Endothelial cell (in vitro differentiated cells): ENCODE data around the gene CDC42BPA. TPM values are rescaled to one million over a fixed set of nuclear protein-coding genes. Genes with fewer than 3 reads are reported as not detected.

ENCODE experiments used
- DNase-seq: peaks from one replicate; pipeline ENCODE4 v3.0.0; 2021; ENCODE audit warnings: low spot score
- H3K27ac Mint-ChIP-seq: one replicate; pipeline ENCODE4 v1.8.0; 2021; ENCODE audit warnings: mixed read lengths, inconsistent platforms; ENCODE audit not compliant: unreplicated experiment
- H3K27me3 Mint-ChIP-seq: one replicate; pipeline ENCODE4 v1.8.0; 2021; ENCODE audit warnings: mild to moderate bottlenecking, moderate library complexity, mixed read lengths, inconsistent platforms; ENCODE audit not compliant: unreplicated experiment
- H3K36me3 Mint-ChIP-seq: one replicate; pipeline ENCODE4 v1.8.0; 2021; ENCODE audit warnings: mild to moderate bottlenecking, low read depth, mixed read lengths, inconsistent platforms; ENCODE audit not compliant: unreplicated experiment
- H3K4me1 Mint-ChIP-seq: one replicate; pipeline ENCODE4 v1.8.0; 2021; ENCODE audit warnings: mild to moderate bottlenecking, mixed read lengths, inconsistent platforms; ENCODE audit not compliant: unreplicated experiment
- H3K4me3 Mint-ChIP-seq: one replicate; pipeline ENCODE4 v1.8.0; 2021; ENCODE audit warnings: mild to moderate bottlenecking, mixed read lengths, inconsistent platforms; ENCODE audit not compliant: unreplicated experiment
- H3K9me3 Mint-ChIP-seq: one replicate; pipeline ENCODE4 v1.8.0; 2021; ENCODE audit warnings: mixed read lengths, inconsistent platforms; ENCODE audit not compliant: unreplicated experiment
- CTCF ChIP-seq: fragments of 200-600 bp; sonication (generic); IDR thresholded peaks from one replicate; pipeline ENCODE4 v1.5.0; 2021; ENCODE audit warnings: antibody characterized with exemption; ENCODE audit not compliant: unreplicated experiment
- total RNA-seq: library from RNA; stranded (reverse); fragmentation: NEBNext Ultra II Directional; extraction: Animal tissue kit (Norgen Biotek cat#: 25700); gene quantifications from one replicate; pipeline ENCODE4 v1.2.1, GENCODE V29; 2021; ENCODE audit not compliant: unreplicated experiment

CDC42BPA gene
- total RNA-seq, 1 donor from 2014 or later = 41.4 TPM

- no peak overlapping the region for H3K27ac Mint-ChIP-seq
- TF ChIP-seq CTCF = no peak
Measured at GRCh38 chr1:227010645-227011044, 307.6 kb downstream of the CDC42BPA start.

GRCh38 chr1:227009937-227010336 lies 308.4 kb downstream of the CDC42BPA start:
- Mint-ChIP-seq H3K27ac (no peak overlapping the region), H3K4me1 (peaks cover 3% of the 10 kb centered on the region), H3K27me3 (peaks cover 1% of the 10 kb centered on the region), H3K36me3 (peaks cover 3% of the 10 kb centered on the region), H3K9me3 (no peaks in the 10 kb centered on the region), H3K4me3 (no peak overlapping the region)
- no peak for DNase-seq
- no peak for TF ChIP-seq CTCF

More at GRCh38 chr1:227010645-227011044, 307.6 kb downstream of the CDC42BPA start:
- no peak for DNase-seq
- Mint-ChIP-seq H3K9me3 (no peaks in the 10 kb centered on the region), H3K36me3 (peaks cover 8% of the 10 kb centered on the region), H3K27me3 (peaks cover 1% of the 10 kb centered on the region), H3K4me1 (peaks cover 3% of the 10 kb centered on the region), H3K4me3 (no peak overlapping the region)

GRCh38 chr1:227006226-227006796 lies 312.0 kb downstream of the CDC42BPA start:
- H3K9me3 Mint-ChIP-seq = no peaks in the 10 kb centered on the region
- H3K27me3 Mint-ChIP-seq = peaks cover 1% of the 10 kb centered on the region
- H3K4me3 Mint-ChIP-seq = no peak overlapping the region
- H3K27ac Mint-ChIP-seq = no peak overlapping the region
- H3K36me3 Mint-ChIP-seq = peaks cover 8% of the 10 kb centered on the region
- H3K4me1 Mint-ChIP-seq = peaks cover 3% of the 10 kb centered on the region
- no peak for TF ChIP-seq CTCF
- DNase-seq = no peak

GRCh38 chr1:227004796-227005195 lies 313.5 kb downstream of the CDC42BPA start:
- Mint-ChIP-seq H3K4me3 (no peak overlapping the region), H3K9me3 (no peaks in the 10 kb centered on the region), H3K27ac (no peak overlapping the region), H3K4me1 (no peaks in the 10 kb centered on the region), H3K27me3 (peaks cover 3% of the 10 kb centered on the region), H3K36me3 (peaks cover 11% of the 10 kb centered on the region)
- no peak for DNase-seq
- no peak for TF ChIP-seq CTCF

GRCh38 chr1:227003165-227003564 lies 315.1 kb downstream of the CDC42BPA start:
- Mint-ChIP-seq H3K27me3 (peaks cover 5% of the 10 kb centered on the region), H3K9me3 (no peaks in the 10 kb centered on the region), H3K27ac (no peak overlapping the region), H3K4me1 (no peaks in the 10 kb centered on the region), H3K4me3 (no peak overlapping the region), H3K36me3 (peaks cover 20% of the 10 kb centered on the region)
- no peak for TF ChIP-seq CTCF
- no peak for DNase-seq
